ENCODE data around the gene MBD2. TPM values are rescaled to one million over a fixed set of nuclear protein-coding genes. Genes with fewer than 3 reads are reported as not detected.

MBD2 gene
- total RNA-seq, 1 donor from 2014 or later, result 27.7 TPM

DNA sequence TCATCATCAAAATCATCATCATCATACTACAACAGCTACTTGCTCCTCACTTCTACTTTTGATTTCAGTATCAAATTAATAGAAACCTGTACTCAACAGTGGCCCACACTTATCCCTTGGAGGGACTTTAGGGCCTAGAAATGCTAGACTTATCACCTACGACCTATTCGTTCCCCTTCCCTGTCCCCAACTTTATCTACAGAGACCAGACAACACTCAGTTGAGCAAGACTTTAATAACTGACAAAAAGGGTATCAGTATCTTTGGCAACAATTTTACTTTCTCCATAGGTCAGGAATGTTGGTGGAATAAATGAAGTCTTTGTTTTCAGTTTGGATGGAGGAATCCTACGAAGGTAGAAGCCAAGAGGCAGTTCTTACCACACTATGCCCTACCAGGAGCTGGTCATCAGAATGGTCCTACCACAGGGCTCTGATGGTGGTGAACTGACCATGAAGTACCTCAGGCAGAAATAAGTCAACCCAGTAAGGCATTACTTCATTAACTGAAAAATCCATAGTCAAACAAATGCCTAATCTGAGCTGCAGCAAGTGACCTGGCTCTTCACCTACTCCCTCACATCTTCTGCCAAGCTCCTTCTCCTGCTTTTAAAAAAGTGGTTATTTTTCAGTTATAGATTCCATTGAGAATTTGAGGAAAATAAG, 26.6 kb downstream of the MBD2 start:
- Mint-ChIP-seq H3K9me3 (ENCODE audit: unreplicated experiment) (no peaks in the 10 kb centered on the region), H3K4me3 (ENCODE audit: unreplicated experiment) (no peak overlapping the region), H3K4me1 (ENCODE audit: unreplicated experiment) (no peaks in the 10 kb centered on the region), H3K36me3 (ENCODE audit: low read depth, unreplicated experiment) (peaks cover 11% of the 10 kb centered on the region), H3K27me3 (ENCODE audit: unreplicated experiment) (peaks cover 3% of the 10 kb centered on the region), H3K27ac (ENCODE audit: unreplicated experiment) (no peak overlapping the region)
- no peak for DNase-seq (ENCODE audit: low spot score)
- TF ChIP-seq, protein P1, sequence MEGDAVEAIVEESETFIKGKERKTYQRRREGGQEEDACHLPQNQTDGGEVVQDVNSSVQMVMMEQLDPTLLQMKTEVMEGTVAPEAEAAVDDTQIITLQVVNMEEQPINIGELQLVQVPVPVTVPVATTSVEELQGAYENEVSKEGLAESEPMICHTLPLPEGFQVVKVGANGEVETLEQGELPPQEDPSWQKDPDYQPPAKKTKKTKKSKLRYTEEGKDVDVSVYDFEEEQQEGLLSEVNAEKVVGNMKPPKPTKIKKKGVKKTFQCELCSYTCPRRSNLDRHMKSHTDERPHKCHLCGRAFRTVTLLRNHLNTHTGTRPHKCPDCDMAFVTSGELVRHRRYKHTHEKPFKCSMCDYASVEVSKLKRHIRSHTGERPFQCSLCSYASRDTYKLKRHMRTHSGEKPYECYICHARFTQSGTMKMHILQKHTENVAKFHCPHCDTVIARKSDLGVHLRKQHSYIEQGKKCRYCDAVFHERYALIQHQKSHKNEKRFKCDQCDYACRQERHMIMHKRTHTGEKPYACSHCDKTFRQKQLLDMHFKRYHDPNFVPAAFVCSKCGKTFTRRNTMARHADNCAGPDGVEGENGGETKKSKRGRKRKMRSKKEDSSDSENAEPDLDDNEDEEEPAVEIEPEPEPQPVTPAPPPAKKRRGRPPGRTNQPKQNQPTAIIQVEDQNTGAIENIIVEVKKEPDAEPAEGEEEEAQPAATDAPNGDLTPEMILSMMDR (IDR thresholded peaks at IDR 0.05; ENCODE audit: unreplicated experiment), result no peak

DNA sequence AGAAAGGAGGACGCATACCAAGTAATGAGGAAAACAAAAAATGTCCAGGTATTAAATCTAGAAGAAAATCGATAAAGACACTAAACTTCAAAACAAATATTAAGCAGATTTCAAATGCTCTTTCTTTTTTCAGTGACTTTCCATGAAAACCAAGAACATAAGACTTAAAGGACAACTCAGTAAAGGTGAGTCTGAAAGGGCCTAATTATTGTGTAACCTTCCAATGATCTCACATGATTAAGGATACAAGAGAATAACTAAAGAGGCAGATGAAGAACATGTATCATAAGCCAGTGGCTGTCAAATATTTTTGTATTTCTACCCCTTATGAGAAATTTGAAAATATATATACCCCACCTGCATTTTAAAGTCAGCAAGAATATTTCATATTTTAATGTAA, 30.7 kb downstream of the MBD2 start:
- H3K9me3 Mint-ChIP-seq (ENCODE audit: unreplicated experiment), result no peaks in the 10 kb centered on the region
- H3K36me3 Mint-ChIP-seq (ENCODE audit: low read depth, unreplicated experiment), result peaks cover 4% of the 10 kb centered on the region
- H3K27ac Mint-ChIP-seq (ENCODE audit: unreplicated experiment), result no peak overlapping the region
- H3K4me3 Mint-ChIP-seq (ENCODE audit: unreplicated experiment), result no peak overlapping the region
- no peaks in the 10 kb centered on the region for H3K27me3 Mint-ChIP-seq (ENCODE audit: unreplicated experiment)
- no peaks in the 10 kb centered on the region for H3K4me1 Mint-ChIP-seq (ENCODE audit: unreplicated experiment)
- TF ChIP-seq, protein P1 (IDR thresholded peaks at IDR 0.05; ENCODE audit: unreplicated experiment), result no peak
- no peak for DNase-seq (ENCODE audit: low spot score)

DNA sequence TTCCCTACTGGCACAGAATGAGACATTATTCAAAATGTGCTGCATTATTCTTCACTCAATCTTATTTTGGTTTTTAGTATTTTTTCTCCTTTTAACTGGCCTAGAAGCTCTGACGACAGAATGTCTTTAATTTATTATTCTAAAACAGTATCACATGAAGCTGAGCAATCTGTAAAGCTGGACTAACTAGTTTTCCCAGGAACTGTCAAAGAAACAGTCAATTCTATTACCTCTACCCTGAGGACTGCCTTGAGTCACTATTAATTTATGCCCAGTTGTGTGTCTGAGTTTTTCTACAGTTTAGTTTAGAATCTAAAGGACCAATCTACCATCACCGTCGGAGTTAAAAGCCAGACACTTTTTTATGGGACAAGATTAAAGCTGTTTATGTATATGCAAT, 31.6 kb downstream of the MBD2 start:
- TF ChIP-seq, protein P1 (IDR thresholded peaks at IDR 0.05; ENCODE audit: unreplicated experiment), result no peak
- Mint-ChIP-seq H3K4me1 (ENCODE audit: unreplicated experiment) (no peaks in the 10 kb centered on the region), H3K9me3 (ENCODE audit: unreplicated experiment) (no peaks in the 10 kb centered on the region), H3K36me3 (ENCODE audit: low read depth, unreplicated experiment) (peaks cover 4% of the 10 kb centered on the region), H3K27ac (ENCODE audit: unreplicated experiment) (no peak overlapping the region), H3K27me3 (ENCODE audit: unreplicated experiment) (no peaks in the 10 kb centered on the region), H3K4me3 (ENCODE audit: unreplicated experiment) (no peak overlapping the region)
- DNase-seq (ENCODE audit: low spot score), result no peak

DNA sequence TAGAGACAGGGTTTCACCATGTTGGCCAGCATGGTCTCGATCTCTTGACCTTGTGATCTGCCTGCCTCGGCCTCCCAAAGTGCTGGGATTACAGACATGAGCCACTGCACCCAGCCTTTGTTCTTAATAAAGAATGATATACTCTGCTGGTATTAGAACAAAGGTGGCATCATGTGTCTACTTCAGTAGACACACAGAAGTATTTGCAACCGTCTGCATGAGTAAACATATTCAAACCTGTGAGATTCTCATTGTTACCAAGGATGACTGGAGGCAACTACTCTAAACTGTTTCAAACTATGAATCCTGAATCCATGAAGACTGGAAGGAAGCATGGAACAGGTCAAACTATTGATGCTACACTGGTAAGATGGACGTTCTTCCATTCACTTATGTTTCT, 32.1 kb downstream of the MBD2 start:
- DNase-seq (ENCODE audit: low spot score), result no peak
- no peak overlapping the region for H3K27ac Mint-ChIP-seq (ENCODE audit: unreplicated experiment)
- no peaks in the 10 kb centered on the region for H3K4me1 Mint-ChIP-seq (ENCODE audit: unreplicated experiment)
- no peaks in the 10 kb centered on the region for H3K27me3 Mint-ChIP-seq (ENCODE audit: unreplicated experiment)
- TF ChIP-seq, protein P1 (IDR thresholded peaks at IDR 0.05; ENCODE audit: unreplicated experiment), result no peak
- peaks cover 4% of the 10 kb centered on the region for H3K36me3 Mint-ChIP-seq (ENCODE audit: low read depth, unreplicated experiment)
- H3K4me3 Mint-ChIP-seq (ENCODE audit: unreplicated experiment), result no peak overlapping the region
- H3K9me3 Mint-ChIP-seq (ENCODE audit: unreplicated experiment), result no peaks in the 10 kb centered on the region

DNA sequence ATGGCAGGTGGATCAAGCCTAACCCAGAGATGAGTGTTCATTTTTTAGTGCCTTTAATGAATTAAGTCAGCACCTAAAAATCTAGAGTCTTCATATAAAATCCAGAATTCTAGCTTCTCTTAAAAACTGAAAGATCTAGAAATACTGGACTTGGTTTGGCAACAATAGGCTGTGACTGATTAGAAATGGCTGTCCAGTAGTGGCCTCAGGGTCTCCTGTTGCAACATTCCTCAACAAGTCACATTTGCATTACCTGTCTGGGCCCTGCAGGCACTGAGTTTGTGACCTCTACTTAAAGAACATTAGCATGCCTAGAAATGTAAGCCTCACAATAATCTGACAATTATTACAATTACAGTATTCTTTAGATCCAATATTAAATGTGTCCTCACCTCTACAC, 33.1 kb downstream of the MBD2 start:
- TF ChIP-seq, protein P1 (IDR thresholded peaks at IDR 0.05; ENCODE audit: unreplicated experiment), result no peak
- H3K4me1 Mint-ChIP-seq (ENCODE audit: unreplicated experiment), result no peaks in the 10 kb centered on the region
- no peaks in the 10 kb centered on the region for H3K27me3 Mint-ChIP-seq (ENCODE audit: unreplicated experiment)
- DNase-seq (ENCODE audit: low spot score), result no peak
- H3K36me3 Mint-ChIP-seq (ENCODE audit: low read depth, unreplicated experiment), result peaks cover 7% of the 10 kb centered on the region
- no peaks in the 10 kb centered on the region for H3K9me3 Mint-ChIP-seq (ENCODE audit: unreplicated experiment)
- no peak overlapping the region for H3K27ac Mint-ChIP-seq (ENCODE audit: unreplicated experiment)
- no peak overlapping the region for H3K4me3 Mint-ChIP-seq (ENCODE audit: unreplicated experiment)
